Measurements from ENCODE around the gene NXPH3. TPM values are rescaled to one million over a fixed set of nuclear protein-coding genes. Genes with fewer than 3 reads are reported as not detected.

Gene NXPH3
- total RNA-seq, 1 experiment from 2014 or later: 0.10 TPM

DNA sequence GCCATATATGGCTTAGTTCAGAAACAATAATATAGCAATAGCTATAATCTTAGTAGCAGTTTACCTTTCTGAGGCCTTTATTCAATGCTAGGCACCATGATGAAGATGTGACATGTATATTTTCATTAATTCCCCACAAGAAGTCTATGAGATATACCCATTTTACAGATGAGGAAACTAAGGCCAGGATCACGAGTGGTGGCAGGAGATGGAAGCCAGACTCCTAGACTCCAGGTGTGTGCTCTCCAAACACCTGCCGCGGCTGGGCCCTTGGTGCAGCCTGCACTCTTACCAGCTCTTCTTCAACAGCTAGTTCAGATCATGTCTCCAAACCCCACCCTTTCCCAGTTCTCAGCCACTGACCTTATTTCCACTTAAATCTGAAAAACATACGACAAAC lies 15.2 kb downstream of the NXPH3 start (continued):
- TF ChIP-seq ZBTB33 (IDR thresholded peaks at IDR 0.05; ENCODE audit: extremely low read depth, insufficient replicate concordance, low read length): no peak

DNA sequence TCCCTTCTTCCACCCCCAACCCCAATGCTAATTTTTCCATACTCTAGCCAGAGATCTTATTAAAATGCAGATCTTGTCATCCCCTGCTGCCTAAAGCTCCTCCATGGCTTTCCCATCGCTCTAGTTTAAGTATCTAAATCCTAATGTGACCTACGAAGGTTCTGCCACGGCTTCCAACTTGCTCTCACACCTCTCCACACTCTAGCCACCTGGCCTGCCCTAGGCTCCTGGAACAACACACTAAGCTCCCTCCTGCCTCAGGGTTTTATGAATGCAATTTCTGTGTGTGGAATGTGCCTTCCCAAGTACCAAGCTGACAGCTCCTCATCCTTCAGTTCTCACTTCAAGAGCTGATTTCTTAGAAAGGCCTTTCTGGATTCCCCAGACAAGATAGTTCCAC lies 16.6 kb downstream of the NXPH3 start:
- Histone ChIP-seq H3K4me3 (replicated peaks in 1 of 2; ENCODE audit: low read depth in 1 of 2, low read length in 2 of 2) (no peak overlapping the region), H3K4me2 (ENCODE audit: low read length) (no peak overlapping the region), H3K27ac (ENCODE audit: low read depth, low read length) (no peak overlapping the region), H4K20me1 (ENCODE audit: insufficient read depth) (no peaks in the 10 kb centered on the region), H3K9me2 (ENCODE audit: insufficient read depth) (no peaks in the 10 kb centered on the region), H3K36me3 (ENCODE audit: control insufficient read depth in 1 of 2, insufficient read depth in 2 of 2, low read length in 2 of 2) (no peaks in the 10 kb centered on the region), H3K27me3 (ENCODE audit: insufficient read depth, low read length) (no peaks in the 10 kb centered on the region), H3K9me3 (ENCODE audit: control insufficient read depth in 1 of 2, insufficient read depth in 1 of 2, low read depth in 1 of 2, low read length in 2 of 2) (no peaks in the 10 kb centered on the region), H3K79me2 (ENCODE audit: insufficient read depth, low read length) (no peaks in the 10 kb centered on the region), H3K9ac (ENCODE audit: low read length) (no peak overlapping the region), H3K4me1 (ENCODE audit: control insufficient read depth in 1 of 2, insufficient read depth in 2 of 2, low read length in 2 of 2) (no peaks in the 10 kb centered on the region), H2AFZ (ENCODE audit: low read depth, low read length, poor library complexity, severe bottlenecking) (no peak overlapping the region)
- POLR2A ChIA-PET: no interaction called here
- BruUV-seq (replicated peaks): no TSS peak
- intact Hi-C loops (cut with micrococcal nuclease): no loop called here
- CTCF ChIA-PET: interaction anchor here (2.7 kb wide), 1 partner anchor 22 kb away, joined by 7 read pairs; no protein-coding TSS in a partner anchor
- RAD21 ChIA-PET (ENCODE audit: low non-redundant PET in 1 of 2, low total read pairs in 2 of 2, uncharacterized antibody in 2 of 2, unreplicated experiment in 2 of 2): no interaction called here
- ATAC-seq (no peak), DNase-seq (ENCODE audit: low read depth, low spot score) (no peak)
- TF ChIP-seq RAD21 (IDR thresholded peaks at IDR 0.05; ENCODE audit: low read depth) (no peak), CBX3 (IDR thresholded peaks at IDR 0.05; ENCODE audit: low read depth) (no peak), CTCF (IDR thresholded peaks at IDR 0.05 in 2 of 3, conservative IDR thresholded peaks at IDR 0.05 in 1 of 3; ENCODE audit: borderline replicate concordance in 1 of 3, insufficient read depth in 1 of 3, low read depth in 2 of 3, low read length in 2 of 3) (no peak), ZFX (IDR thresholded peaks at IDR 0.05) (no peak), EZH2phosphoT487 (IDR thresholded peaks at IDR 0.05; ENCODE audit: borderline replicate concordance) (no peak), MAX (IDR thresholded peaks at IDR 0.05) (no peak), JUND (IDR thresholded peaks at IDR 0.05) (no peak), TCF7L2 (IDR thresholded peaks at IDR 0.05; ENCODE audit: borderline replicate concordance, extremely low read depth, insufficient read depth, insufficient read length) (no peak), SP1 (IDR thresholded peaks at IDR 0.05; ENCODE audit: low read depth) (no peak), SIN3A (IDR thresholded peaks at IDR 0.05; ENCODE audit: low read depth) (no peak), ZBTB33 (IDR thresholded peaks at IDR 0.05; ENCODE audit: extremely low read depth, insufficient replicate concordance, low read length) (no peak), CEBPB (IDR thresholded peaks at IDR 0.05; ENCODE audit: low read depth) (no peak), ZNF274 (IDR thresholded peaks at IDR 0.05; ENCODE audit: low read depth, low read length) (no peak), FOSL1 (IDR thresholded peaks at IDR 0.05; ENCODE audit: low read depth) (no peak), EGR1 (IDR thresholded peaks at IDR 0.05; ENCODE audit: low read depth) (no peak)
- TF ChIP-seq, protein P1, sequence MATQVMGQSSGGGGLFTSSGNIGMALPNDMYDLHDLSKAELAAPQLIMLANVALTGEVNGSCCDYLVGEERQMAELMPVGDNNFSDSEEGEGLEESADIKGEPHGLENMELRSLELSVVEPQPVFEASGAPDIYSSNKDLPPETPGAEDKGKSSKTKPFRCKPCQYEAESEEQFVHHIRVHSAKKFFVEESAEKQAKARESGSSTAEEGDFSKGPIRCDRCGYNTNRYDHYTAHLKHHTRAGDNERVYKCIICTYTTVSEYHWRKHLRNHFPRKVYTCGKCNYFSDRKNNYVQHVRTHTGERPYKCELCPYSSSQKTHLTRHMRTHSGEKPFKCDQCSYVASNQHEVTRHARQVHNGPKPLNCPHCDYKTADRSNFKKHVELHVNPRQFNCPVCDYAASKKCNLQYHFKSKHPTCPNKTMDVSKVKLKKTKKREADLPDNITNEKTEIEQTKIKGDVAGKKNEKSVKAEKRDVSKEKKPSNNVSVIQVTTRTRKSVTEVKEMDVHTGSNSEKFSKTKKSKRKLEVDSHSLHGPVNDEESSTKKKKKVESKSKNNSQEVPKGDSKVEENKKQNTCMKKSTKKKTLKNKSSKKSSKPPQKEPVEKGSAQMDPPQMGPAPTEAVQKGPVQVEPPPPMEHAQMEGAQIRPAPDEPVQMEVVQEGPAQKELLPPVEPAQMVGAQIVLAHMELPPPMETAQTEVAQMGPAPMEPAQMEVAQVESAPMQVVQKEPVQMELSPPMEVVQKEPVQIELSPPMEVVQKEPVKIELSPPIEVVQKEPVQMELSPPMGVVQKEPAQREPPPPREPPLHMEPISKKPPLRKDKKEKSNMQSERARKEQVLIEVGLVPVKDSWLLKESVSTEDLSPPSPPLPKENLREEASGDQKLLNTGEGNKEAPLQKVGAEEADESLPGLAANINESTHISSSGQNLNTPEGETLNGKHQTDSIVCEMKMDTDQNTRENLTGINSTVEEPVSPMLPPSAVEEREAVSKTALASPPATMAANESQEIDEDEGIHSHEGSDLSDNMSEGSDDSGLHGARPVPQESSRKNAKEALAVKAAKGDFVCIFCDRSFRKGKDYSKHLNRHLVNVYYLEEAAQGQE (IDR thresholded peaks at IDR 0.05; ENCODE audit: low read depth): no peak

Data from HCT116 (cell line).